HCT116 (cell line): ENCODE measurements around the gene B4GALT7. TPM values are rescaled to one million over a fixed set of nuclear protein-coding genes. Genes with fewer than 3 reads are reported as not detected.

Source experiments
- ATAC-seq: fragments of 200-7000 bp; cut with Tn5 transposase; 2 replicates; pipeline ENCODE4 v1.9.1; 2020; ENCODE audit warnings: mild to moderate bottlenecking, moderate library complexity
- BruUV-seq: library from RNA; stranded (reverse); fragments of 400-500 nt; replicated peaks from 2 replicates; lab custom pipeline; 2021; lab: Mats Ljungman, UMichigan
- CTCF ChIA-PET: fragments of 300-600 bp; sonication (Branson Sonifier 250); formaldehyde crosslinking; loops from one replicate; lab custom pipeline; 2021; ENCODE audit warnings: antibody characterized with exemption; lab: Charles Lee
- POLR2A ChIA-PET: fragments of 300-600, 350-600 bp; sonication (Branson Sonifier 250); formaldehyde crosslinking; loops from one replicate; lab custom pipeline; 2021; ENCODE audit warnings: antibody characterized with exemption; lab: Charles Lee
- RAD21 ChIA-PET, 2 experiments: fragments of 300-600 bp; sonication (Branson Sonifier 250); formaldehyde crosslinking; loops; one replicate each; lab custom pipeline; 2023; ENCODE audit warnings: low total read pairs in 2 of 2; ENCODE audit not compliant: uncharacterized antibody in 2 of 2, unreplicated experiment in 2 of 2, low non-redundant PET in 1 of 2; lab: Charles Lee
- DNase-seq: peaks from one replicate; pipeline ENCODE4 v3.0.0-alpha.2; 2010; ENCODE audit warnings: low read depth, low spot score
- H2AFZ ChIP-seq: fragments of 200-600 bp; shearing (Covaris generic), sonication (generic); 2 replicates; pipeline ENCODE4 v1.6.1; 2017; ENCODE audit warnings: low read depth, mixed run types, mixed read lengths, antibody characterized with exemption, low read length; ENCODE audit not compliant: poor library complexity, severe bottlenecking
- H3K27ac ChIP-seq: 2 replicates; pipeline ENCODE4 v1.5.1; 2012; ENCODE audit warnings: low read depth, low read length
- H3K27me3 ChIP-seq: fragments of 200-600 bp; sonication (generic); 2 replicates; pipeline ENCODE4 v1.6.1; 2016; ENCODE audit warnings: mixed run types, low read length, mixed read lengths; ENCODE audit not compliant: insufficient read depth
- H3K36me3 ChIP-seq, 2 experiments: fragments of 200-500 bp in 1 of 2; fragments of 200-600 bp in 1 of 2; sonication (Bioruptor generic) in 1 of 2; sonication (generic) in 1 of 2; 2 replicates each; pipeline versions ENCODE4 v1.5.1 to v1.6.1; 2014 to 2016; ENCODE audit warnings: low read length in 2 of 2, inconsistent platforms in 1 of 2, mixed read lengths in 1 of 2, mixed run types in 1 of 2; ENCODE audit not compliant: insufficient read depth in 2 of 2, control insufficient read depth in 1 of 2
- H3K4me1 ChIP-seq, 2 experiments: fragments of 200-600 bp in 1 of 2; sonication (generic) in 1 of 2; 2 replicates each; pipeline versions ENCODE4 v1.5.1 to v1.6.1; 2012 to 2017; ENCODE audit warnings: low read length in 2 of 2, inconsistent platforms in 1 of 2, mild to moderate bottlenecking in 1 of 2, mixed read lengths in 1 of 2, mixed run types in 1 of 2, moderate library complexity in 1 of 2; ENCODE audit not compliant: insufficient read depth in 2 of 2, control insufficient read depth in 1 of 2
- H3K4me2 ChIP-seq: fragments of 200-600 bp; sonication (generic); 2 replicates; pipeline ENCODE4 v1.6.1; 2017; ENCODE audit warnings: mixed run types, low read length, mixed read lengths
- H3K4me3 ChIP-seq, 2 experiments: fragments of 200-600 bp in 1 of 2; sonication (generic) in 1 of 2; replicated peaks in 1 of 2; 2 replicates each; pipeline ENCODE4 v1.5.1; 2011 to 2016; ENCODE audit warnings: low read length in 2 of 2, control low read depth in 1 of 2, low read depth in 1 of 2, mild to moderate bottlenecking in 1 of 2, mixed read lengths in 1 of 2, mixed run types in 1 of 2
- H3K79me2 ChIP-seq: fragments of 200-600 bp; sonication (generic); 2 replicates; pipeline ENCODE4 v1.6.1; 2017; ENCODE audit warnings: mild to moderate bottlenecking, mixed run types, low read length, moderate library complexity, mixed read lengths; ENCODE audit not compliant: insufficient read depth
- H3K9ac ChIP-seq: fragments of 200-600 bp; sonication (generic); 2 replicates; pipeline ENCODE4 v1.6.1; 2016; ENCODE audit warnings: low read length, mixed read lengths
- H3K9me2 ChIP-seq: fragments of 200-600 bp; sonication (generic), shearing (Covaris generic); 2 replicates; pipeline ENCODE4 v1.6.1; 2017; ENCODE audit warnings: mixed run types, mild to moderate bottlenecking, moderate library complexity; ENCODE audit not compliant: insufficient read depth
- H3K9me3 ChIP-seq, 2 experiments: fragments of 200-500 bp in 1 of 2; fragments of 200-600 bp in 1 of 2; sonication (Bioruptor generic) in 1 of 2; sonication (generic) in 1 of 2; 2 replicates each; pipeline ENCODE4 v1.6.1; 2014 to 2017; ENCODE audit warnings: low read length in 2 of 2, mixed read lengths in 2 of 2, inconsistent platforms in 1 of 2, low read depth in 1 of 2, mild to moderate bottlenecking in 1 of 2, mixed run types in 1 of 2, moderate library complexity in 1 of 2; ENCODE audit not compliant: control insufficient read depth in 1 of 2, insufficient read depth in 1 of 2
- H4K20me1 ChIP-seq: fragments of 200-600 bp; sonication (generic), shearing (Covaris generic); 2 replicates; pipeline ENCODE4 v1.6.1; 2017; ENCODE audit warnings: mixed run types, mild to moderate bottlenecking, moderate library complexity; ENCODE audit not compliant: insufficient read depth
- CBX3 ChIP-seq: IDR thresholded peaks from 2 replicates; pipeline ENCODE4 v1.6.1; 2012; ENCODE audit warnings: low read depth
- EGR1 ChIP-seq: IDR thresholded peaks from 2 replicates; pipeline ENCODE4 v1.6.1; 2012; ENCODE audit warnings: low read depth
- EZH2 ChIP-seq: fragments of 200-600 bp; sonication (generic); IDR thresholded peaks from 2 replicates; pipeline ENCODE4 v1.6.1; 2017; ENCODE audit warnings: antibody characterized with exemption, mixed run types
- JUND ChIP-seq: IDR thresholded peaks from 2 replicates; pipeline ENCODE4 v1.6.1; 2012
- POLR2AphosphoS5 ChIP-seq: IDR thresholded peaks from 2 replicates; pipeline ENCODE4 v1.6.1; 2011; ENCODE audit warnings: mild to moderate bottlenecking, low read depth, low read length, moderate library complexity
- RAD21 ChIP-seq: IDR thresholded peaks from 2 replicates; pipeline ENCODE4 v1.6.1; 2012; ENCODE audit warnings: low read depth, mild to moderate bottlenecking
- YY1 ChIP-seq: IDR thresholded peaks from 2 replicates; pipeline ENCODE4 v1.6.1; 2011; ENCODE audit warnings: low read length, low read depth, moderate library complexity, mild to moderate bottlenecking; ENCODE audit not compliant: insufficient replicate concordance; ENCODE audit errors: extremely low read depth
- ZFX ChIP-seq: fragments of 450-650 bp; IDR thresholded peaks from 2 replicates; pipeline ENCODE4 v1.6.1; 2017
- ZNF274 ChIP-seq: fragments of 200-500 bp; sonication (Bioruptor generic); IDR thresholded peaks from 2 replicates; pipeline ENCODE4 v1.6.1; 2014; ENCODE audit warnings: mild to moderate bottlenecking, low read depth, low read length, inconsistent platforms
- intact Hi-C: fragments of 100-400 bp; cut with micrococcal nuclease; formaldehyde crosslinking; loops from 2 replicates; pipeline ENCODE4 v1.10.0; 2022
- total RNA-seq: library from RNA; stranded (reverse); gene quantifications from one replicate; pipeline ENCODE4 v1.2.1, GENCODE V29; 2021; ENCODE audit not compliant: unreplicated experiment
- TF ChIP-seq, protein P1 (sequence below): IDR thresholded peaks from 2 replicates; pipeline ENCODE4 v1.6.1; 2012
- TF ChIP-seq, protein P2 (sequence below), 3 experiments: fragments of 200-600 bp in 1 of 3; sonication (generic) in 1 of 3; IDR thresholded peaks in 2 of 3; conservative IDR thresholded peaks in 1 of 3; 2 replicates each; pipeline ENCODE4 v1.5.1; 2012 to 2017; ENCODE audit warnings: low read depth in 2 of 3, low read length in 2 of 3, antibody characterized with exemption in 1 of 3, borderline replicate concordance in 1 of 3, control low read depth in 1 of 3, mild to moderate bottlenecking in 1 of 3, mixed read lengths in 1 of 3, mixed run types in 1 of 3, moderate library complexity in 1 of 3; ENCODE audit not compliant: insufficient read depth in 1 of 3

Gene B4GALT7
- total RNA-seq, 1 experiment from 2014 or later, result 25.2 TPM

- POLR2A ChIA-PET, result no interaction called here
- Histone ChIP-seq H3K36me3 (peaks cover 0 to 4% of the 10 kb centered on the region in 2 experiments; a peak in 1 of 4 replicates), H3K4me1 (peaks cover 11 to 22% of the 10 kb centered on the region in 2 experiments; a peak in 3 of 4 replicates), H3K9me3 (no peaks in the 10 kb centered on the region), H3K79me2 (peaks cover 43% of the 10 kb centered on the region), H3K9ac (peak overlapping the region; percentile 80), H3K4me3 (peak overlapping the region; percentile 86 to 93), H3K27ac (peak overlapping the region; percentile 68; the same call in 1 of the 2 replicates)
- RAD21 ChIA-PET, result no interaction called here
- no TSS peak for BruUV-seq
- peak; percentile 61 for ATAC-seq
- TF ChIP-seq RAD21 (no peak), EZH2 (no peak), ZFX (peak; percentile 72)
- TF ChIP-seq, all 23 proteins: peak for 1
- Histone ChIP-seq H4K20me1 (no peaks in the 10 kb centered on the region), H3K27me3 (no peaks in the 10 kb centered on the region), H2AFZ (no peak overlapping the region), H3K4me2 (peak overlapping the region; percentile 94), H3K9me2 (no peaks in the 10 kb centered on the region)
- intact Hi-C loops, result no loop called here
- no peak for DNase-seq
- CTCF ChIA-PET, result no interaction called here
These were observed 46.1 kb upstream of the B4GALT7 start for GRCh38 chr5:177553671-177554429.

- no peaks in the 10 kb centered on the region for H3K9me3 ChIP-seq
- ChIA-PET POLR2A (no interaction called here), CTCF (no interaction called here), RAD21 (no interaction called here)
- TF ChIP-seq, protein P1, sequence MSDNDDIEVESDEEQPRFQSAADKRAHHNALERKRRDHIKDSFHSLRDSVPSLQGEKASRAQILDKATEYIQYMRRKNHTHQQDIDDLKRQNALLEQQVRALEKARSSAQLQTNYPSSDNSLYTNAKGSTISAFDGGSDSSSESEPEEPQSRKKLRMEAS, result 0 out of 2 replicates have a peak, but pooled peaks have one; percentile 16
- TF ChIP-seq, protein P2, sequence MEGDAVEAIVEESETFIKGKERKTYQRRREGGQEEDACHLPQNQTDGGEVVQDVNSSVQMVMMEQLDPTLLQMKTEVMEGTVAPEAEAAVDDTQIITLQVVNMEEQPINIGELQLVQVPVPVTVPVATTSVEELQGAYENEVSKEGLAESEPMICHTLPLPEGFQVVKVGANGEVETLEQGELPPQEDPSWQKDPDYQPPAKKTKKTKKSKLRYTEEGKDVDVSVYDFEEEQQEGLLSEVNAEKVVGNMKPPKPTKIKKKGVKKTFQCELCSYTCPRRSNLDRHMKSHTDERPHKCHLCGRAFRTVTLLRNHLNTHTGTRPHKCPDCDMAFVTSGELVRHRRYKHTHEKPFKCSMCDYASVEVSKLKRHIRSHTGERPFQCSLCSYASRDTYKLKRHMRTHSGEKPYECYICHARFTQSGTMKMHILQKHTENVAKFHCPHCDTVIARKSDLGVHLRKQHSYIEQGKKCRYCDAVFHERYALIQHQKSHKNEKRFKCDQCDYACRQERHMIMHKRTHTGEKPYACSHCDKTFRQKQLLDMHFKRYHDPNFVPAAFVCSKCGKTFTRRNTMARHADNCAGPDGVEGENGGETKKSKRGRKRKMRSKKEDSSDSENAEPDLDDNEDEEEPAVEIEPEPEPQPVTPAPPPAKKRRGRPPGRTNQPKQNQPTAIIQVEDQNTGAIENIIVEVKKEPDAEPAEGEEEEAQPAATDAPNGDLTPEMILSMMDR (IDR thresholded peaks at IDR 0.05 in 2 of 3, conservative IDR thresholded peaks at IDR 0.05 in 1 of 3; ENCODE audit: borderline replicate concordance in 1 of 3, insufficient read depth in 1 of 3, low read depth in 2 of 3, low read length in 2 of 3), result peak in 2 of 3 experiments; percentile 17 to 30; a peak in 2 of 6 replicates
- TF ChIP-seq YY1, result peak; percentile 99
- TF ChIP-seq ZNF274, result no peak
- peak; percentile 73 for TF ChIP-seq EGR1
- no peak for TF ChIP-seq JUND
- peak; percentile 52; the same call in 1 of the 2 replicates for TF ChIP-seq CBX3
- TF ChIP-seq POLR2AphosphoS5, result peak; percentile 61; the same call in 1 of the 2 replicates
- TF ChIP-seq EZH2, result no peak
- 0 out of 2 replicates have a peak, but pooled peaks have one; percentile 27 for TF ChIP-seq ZFX
- H3K9ac ChIP-seq, result peak within 1 kb of the TSS; percentile 80
- H3K36me3 ChIP-seq, result peaks cover 0 to 4% of the 10 kb centered on the region in 2 experiments; a peak in 1 of 4 replicates
- intact Hi-C loops, result no loop called here
- peak within 1 kb of the TSS; percentile 98 for H2AFZ ChIP-seq
- DNase-seq (peak; percentile 80), ATAC-seq (peak; percentile 96)
- no peaks in the 10 kb centered on the region for H3K27me3 ChIP-seq
- peak within 1 kb of the TSS; percentile 68; the same call in 1 of the 2 replicates for H3K27ac ChIP-seq
- H3K4me3 ChIP-seq, result peak within 1 kb of the TSS; percentile 86 to 93
- peak within 1 kb of the TSS; percentile 94 for H3K4me2 ChIP-seq
- no peaks in the 10 kb centered on the region for H3K9me2 ChIP-seq
- H4K20me1 ChIP-seq, result no peaks in the 10 kb centered on the region
- peaks cover 41% of the 10 kb centered on the region for H3K79me2 ChIP-seq
- H3K4me1 ChIP-seq, result peaks cover 11 to 22% of the 10 kb centered on the region in 2 experiments; a peak in 3 of 4 replicates
- BruUV-seq, result TSS peak; percentile 74
These were observed 45.3 kb upstream of the B4GALT7 start, which contains the start of gene FAM193B for GRCh38 chr5:177554474-177555111. TSS of gene FAM193B (minus strand) at chr5:177554563. CDS start at chr5:177554458, 105 bp downstream.
